Keratinocyte (primary cell): ENCODE data around the gene TEDC2.

Experiments used
- CTCF ChIP-seq, 3 experiments: IDR thresholded peaks in 1 of 3; conservative IDR thresholded peaks in 1 of 3; optimal IDR thresholded peaks in 1 of 3; 2 replicates in 2 of 3; 3 replicates in 1 of 3; pipeline versions ENCODE3 to v1.5.1; 2011; ENCODE audit warnings: low read length in 3 of 3, mild to moderate bottlenecking in 3 of 3, moderate library complexity in 2 of 3, control low read depth in 1 of 3, inconsistent platforms in 1 of 3; ENCODE audit not compliant: insufficient read depth in 2 of 3; ENCODE audit errors: extremely low read depth in 1 of 3
- EZH2 ChIP-seq: IDR thresholded peaks from one replicate; pipeline ENCODE4 v1.6.1; 2012; ENCODE audit warnings: inconsistent platforms, mild to moderate bottlenecking, low read length, moderate library complexity

GRCh38 chr16:2476345-2476720 lies 16.4 kb downstream of the TEDC2 start:
- TF ChIP-seq CTCF (optimal IDR thresholded peaks at IDR 0.05 in 1 of 3, IDR thresholded peaks at IDR 0.05 in 1 of 3, conservative IDR thresholded peaks at IDR 0.05 in 1 of 3; ENCODE audit: extremely low read depth in 1 of 3, insufficient read depth in 2 of 3, low read length in 3 of 3) (no peak), EZH2 (no peak)
